ENCODE measurements around the gene ELFN2.

- TF ChIP-seq POLR2A (IDR thresholded peaks at IDR 0.05) = no peak
- no peak for TF ChIP-seq CTCF (IDR thresholded peaks at IDR 0.05)
- no peak for TF ChIP-seq EP300 (IDR thresholded peaks at IDR 0.05)
Observed at GRCh38 chr22:37324340-37325038, 102.8 kb downstream of the ELFN2 start.

All from tibial nerve (tissue), 4 donors.